ENCODE measurements around the gene PPARGC1A. TPM values are rescaled to one million over a fixed set of nuclear protein-coding genes. Genes with fewer than 3 reads are reported as not detected.

Gene PPARGC1A
- total and polyA plus RNA-seq, 9 donors, result 0.38 to 6.3 (median 2.2) TPM

DNA sequence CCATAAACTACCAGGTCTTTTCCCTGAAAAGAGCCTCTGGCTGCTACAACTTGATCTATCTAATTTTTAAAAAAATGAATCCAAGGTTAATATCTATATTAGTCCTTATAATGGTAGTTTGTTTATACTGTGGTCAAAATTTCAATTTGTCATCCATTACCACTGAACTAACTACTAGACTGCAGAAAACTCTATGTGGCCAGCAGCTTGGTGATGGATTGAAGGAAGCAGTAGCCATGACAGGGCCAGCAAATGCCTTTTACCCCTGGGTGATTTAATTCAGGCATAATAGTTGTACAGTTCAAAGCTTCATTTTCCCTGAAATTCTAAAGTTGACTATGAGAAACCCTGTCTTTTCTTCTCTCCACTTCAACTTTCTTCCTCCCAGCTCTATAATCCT lies 30.4 kb upstream of the PPARGC1A start:
- no peak overlapping the region for H3K27ac ChIP-seq
- H3K4me1 ChIP-seq (ENCODE audit: insufficient read depth), result no peaks in the 10 kb centered on the region
- intact Hi-C loops (cut with DNase I), result no loop called here
- TF ChIP-seq EP300 (IDR thresholded peaks at IDR 0.05), result no peak
- no peak for TF ChIP-seq CTCF (IDR thresholded peaks at IDR 0.05)
- TF ChIP-seq POLR2A (IDR thresholded peaks at IDR 0.05), result no peak
- no peaks in the 10 kb centered on the region for H3K36me3 ChIP-seq
- no peaks in the 10 kb centered on the region for H3K27me3 ChIP-seq
- H3K4me3 ChIP-seq, result no peak overlapping the region
- DNase-seq, result no peak
- no peaks in the 10 kb centered on the region for H3K9me3 ChIP-seq

DNA sequence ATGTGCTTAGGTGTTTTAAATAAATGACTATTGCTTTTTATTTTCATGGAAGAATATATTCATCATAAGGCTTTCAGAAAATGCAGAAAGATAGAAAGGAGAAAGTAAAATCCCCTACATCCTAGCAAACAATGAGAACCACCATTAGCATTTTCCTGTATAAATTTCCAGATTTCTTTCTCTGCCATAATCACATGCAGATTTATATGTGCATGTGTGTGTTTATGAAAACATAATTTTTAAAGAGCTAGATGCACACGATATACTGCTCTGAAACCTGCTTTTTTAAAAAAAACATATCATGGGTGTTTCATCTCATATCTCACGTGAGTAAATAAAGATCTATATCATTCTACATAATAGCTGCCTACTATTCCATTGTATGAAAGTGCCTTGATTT lies 26.4 kb upstream of the PPARGC1A start:
- Histone ChIP-seq H3K4me1 (ENCODE audit: insufficient read depth) (no peaks in the 10 kb centered on the region), H3K27me3 (no peaks in the 10 kb centered on the region), H3K9me3 (no peaks in the 10 kb centered on the region), H3K36me3 (no peaks in the 10 kb centered on the region), H3K4me3 (no peak overlapping the region), H3K27ac (no peak overlapping the region)
- DNase-seq, result no peak
- TF ChIP-seq CTCF (IDR thresholded peaks at IDR 0.05), result no peak
- no peak for TF ChIP-seq POLR2A (IDR thresholded peaks at IDR 0.05)
- no peak for TF ChIP-seq EP300 (IDR thresholded peaks at IDR 0.05)
- WGBS, 3 donors, result 80 to 84% (median 83%) methylated on average over 2 of the region's 2 CpGs
- intact Hi-C loops (cut with DNase I), result no loop called here

DNA sequence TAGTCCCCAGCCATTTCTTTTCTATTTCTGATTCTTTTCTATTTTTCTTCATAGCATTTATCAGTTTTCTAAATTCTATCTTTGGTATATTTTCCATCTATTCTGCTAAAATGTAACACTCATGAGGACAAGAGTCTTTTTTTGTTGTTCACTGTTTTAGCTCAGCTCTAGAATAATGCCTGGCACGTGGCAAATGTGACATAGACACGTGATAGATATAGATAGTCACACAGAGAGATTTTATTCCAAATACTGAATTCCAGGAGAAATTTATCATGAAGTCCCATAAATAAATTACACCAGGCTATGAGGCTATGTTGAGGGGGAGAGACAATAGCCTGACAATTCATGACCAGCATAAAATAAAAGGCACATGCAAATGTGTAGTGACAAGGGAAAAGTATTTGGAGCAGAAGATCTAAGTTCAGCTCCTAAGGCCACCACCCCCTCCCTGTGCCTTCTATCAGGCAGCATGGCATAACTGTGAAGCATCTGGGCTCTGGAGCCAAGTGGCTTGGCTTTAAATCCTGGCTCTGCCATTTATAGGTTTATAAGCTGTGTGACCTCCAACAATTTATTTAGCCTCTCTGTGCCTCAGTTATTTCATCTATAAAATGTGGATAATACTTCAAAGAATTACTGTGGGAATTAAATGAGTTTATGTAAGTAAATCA lies 25.7 kb upstream of the PPARGC1A start:
- whole genome bisulfite sequencing, 3 donors, result 70 to 78% (median 75%) methylated on average over 2 of the region's 2 CpGs
- Histone ChIP-seq H3K9me3 (no peaks in the 10 kb centered on the region), H3K27me3 (no peaks in the 10 kb centered on the region), H3K36me3 (no peaks in the 10 kb centered on the region), H3K27ac (no peak overlapping the region), H3K4me1 (ENCODE audit: insufficient read depth) (no peaks in the 10 kb centered on the region), H3K4me3 (no peak overlapping the region)
- DNase-seq, result no peak
- TF ChIP-seq EP300 (IDR thresholded peaks at IDR 0.05), result no peak
- TF ChIP-seq CTCF (IDR thresholded peaks at IDR 0.05), result no peak
- TF ChIP-seq POLR2A (IDR thresholded peaks at IDR 0.05), result no peak
- intact Hi-C loops (cut with DNase I), result no loop called here

DNA sequence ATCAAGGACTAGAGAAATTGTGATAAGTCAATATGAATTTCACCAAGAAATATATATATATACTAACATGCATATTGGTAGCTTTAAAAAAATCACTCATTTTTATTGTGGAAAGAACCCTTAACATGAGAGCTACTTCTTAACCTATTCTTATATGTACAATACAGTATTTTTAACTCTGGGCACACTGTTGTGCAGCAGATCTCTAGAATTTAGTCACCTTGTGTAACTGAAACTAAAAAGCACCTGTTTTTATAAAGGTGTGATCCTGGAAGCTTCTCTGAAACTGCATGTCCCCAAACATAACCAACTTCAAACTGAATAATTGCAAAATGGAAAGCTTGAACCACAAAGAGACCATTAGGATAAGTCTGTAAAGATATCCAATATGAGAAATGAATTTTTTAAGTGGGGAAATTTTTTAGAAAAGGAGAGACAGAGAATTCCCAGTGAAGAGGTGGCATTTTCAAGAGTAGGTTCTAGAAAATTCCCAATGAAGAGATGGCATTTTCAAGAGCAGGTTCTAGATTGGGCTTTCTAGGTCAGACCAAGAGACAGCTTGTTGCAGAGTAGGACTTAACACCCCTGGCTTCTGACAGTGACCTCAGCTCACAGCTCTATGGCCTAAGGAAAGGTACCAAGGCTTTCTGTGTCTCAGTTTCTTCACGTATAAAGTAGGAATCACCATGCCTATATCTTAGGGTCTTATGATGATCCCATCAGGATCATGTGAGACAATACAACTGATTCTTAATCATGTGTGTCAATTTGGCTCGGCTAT lies 22.0 kb upstream of the PPARGC1A start:
- no peaks in the 10 kb centered on the region for H3K36me3 ChIP-seq
- no peak for DNase-seq
- H3K4me1 ChIP-seq (ENCODE audit: insufficient read depth), result no peaks in the 10 kb centered on the region
- H3K27me3 ChIP-seq, result no peaks in the 10 kb centered on the region
- TF ChIP-seq EP300 (IDR thresholded peaks at IDR 0.05) (no peak), CTCF (IDR thresholded peaks at IDR 0.05) (no peak), POLR2A (IDR thresholded peaks at IDR 0.05) (no peak)
- no peak overlapping the region for H3K4me3 ChIP-seq
- intact Hi-C loops (cut with DNase I), result no loop called here
- no peak overlapping the region for H3K27ac ChIP-seq
- no peaks in the 10 kb centered on the region for H3K9me3 ChIP-seq
- WGBS, 3 donors, result 92 to 94% (median 94%) methylated on average over 2 of the region's 2 CpGs

Data from ovary (tissue), 9 donors.